HPDE6-E6E7 (cell line): ENCODE results near the gene ADCY5.

Experiments used
- DNase-seq: peaks from one replicate; pipeline ENCODE4 v3.0.0; 2011; ENCODE audit warnings: missing footprints; ENCODE audit errors: extremely low spot score

The ADCY5 gene

GRCh38 chr3:123286308-123287023, 162.4 kb downstream of the ADCY5 start:
- peak; percentile 71 for DNase-seq

- DNase-seq: no peak
These were observed 163.0 kb downstream of the ADCY5 start for GRCh38 chr3:123285931-123286307.

- no peak for DNase-seq
These were observed 163.4 kb downstream of the ADCY5 start for GRCh38 chr3:123285479-123285878.

DNA sequence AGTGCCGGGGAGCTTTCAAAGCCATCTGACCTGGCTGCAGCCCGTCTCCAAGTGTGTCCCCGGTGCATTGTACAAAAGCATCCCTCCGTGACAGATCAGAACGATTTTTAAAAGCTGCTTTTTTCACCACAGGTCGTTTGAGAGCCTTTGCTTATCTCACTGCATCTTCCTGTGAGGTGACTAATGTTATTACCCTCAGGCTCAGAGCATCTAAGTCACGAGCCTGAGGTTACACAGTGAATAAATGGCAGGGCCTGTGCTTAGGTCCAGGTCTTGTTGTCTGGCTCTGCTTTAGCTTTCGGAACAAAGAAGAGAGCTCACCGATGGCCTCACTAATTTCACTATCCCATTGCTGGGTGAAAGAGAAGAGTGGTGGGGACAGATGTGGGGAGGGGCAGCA, 163.8 kb downstream of the ADCY5 start:
- DNase-seq: no peak

DNA sequence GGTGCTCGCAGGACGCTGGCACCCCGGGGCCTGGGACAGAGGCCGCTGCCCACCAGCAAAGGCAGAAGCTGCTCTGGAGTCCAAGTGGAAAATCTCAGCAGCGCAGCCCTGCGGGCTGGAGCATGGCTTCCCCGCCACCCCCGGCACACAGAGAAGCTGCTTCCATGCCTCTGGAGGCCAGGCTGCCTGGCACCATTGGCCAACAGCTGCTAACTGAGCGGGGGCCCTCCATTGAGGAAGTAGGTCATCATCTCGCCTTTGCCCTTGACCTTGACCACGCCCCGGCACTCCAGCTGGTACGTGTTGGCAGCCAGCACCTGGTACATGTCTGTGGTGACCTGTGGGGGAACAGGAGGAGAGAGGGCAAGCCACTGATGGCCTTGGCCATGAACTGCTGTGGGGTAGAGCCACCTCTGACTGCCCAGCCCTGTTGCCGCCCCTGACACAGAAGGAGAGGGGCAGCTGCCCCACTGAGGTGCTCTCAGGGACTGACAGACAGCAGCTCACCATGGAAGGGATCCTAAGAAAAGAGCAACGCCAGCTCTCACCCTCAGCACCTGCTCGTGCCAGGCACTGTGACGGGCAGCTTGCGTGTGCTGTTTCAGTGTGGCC, 164.4 kb downstream of the ADCY5 start:
- DNase-seq: no peak

GRCh38 chr3:123283657-123284398, 165.1 kb downstream of the ADCY5 start:
- no peak for DNase-seq

GRCh38 chr3:123283074-123283473, 165.8 kb downstream of the ADCY5 start:
- DNase-seq: no peak

DNA sequence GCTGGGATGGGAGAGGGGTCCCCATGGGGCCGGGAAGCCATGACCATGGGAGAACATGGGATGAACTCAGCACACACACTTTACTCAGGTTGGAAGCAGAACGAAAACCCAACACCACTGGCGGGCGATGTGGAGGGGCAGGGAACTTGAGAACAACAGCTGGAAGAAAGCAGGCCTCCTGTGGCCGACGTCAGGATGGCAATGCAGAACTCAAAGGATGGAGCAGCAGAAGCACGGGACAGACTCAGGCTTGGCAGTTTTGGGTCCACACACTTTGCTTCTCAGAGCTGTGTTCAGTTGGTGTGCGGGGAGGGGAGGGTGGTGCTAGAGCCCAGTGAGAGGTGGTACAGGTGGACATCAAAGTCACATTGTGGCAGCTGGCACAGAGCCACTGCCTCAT, 166.4 kb downstream of the ADCY5 start:
- no peak for DNase-seq

DNA sequence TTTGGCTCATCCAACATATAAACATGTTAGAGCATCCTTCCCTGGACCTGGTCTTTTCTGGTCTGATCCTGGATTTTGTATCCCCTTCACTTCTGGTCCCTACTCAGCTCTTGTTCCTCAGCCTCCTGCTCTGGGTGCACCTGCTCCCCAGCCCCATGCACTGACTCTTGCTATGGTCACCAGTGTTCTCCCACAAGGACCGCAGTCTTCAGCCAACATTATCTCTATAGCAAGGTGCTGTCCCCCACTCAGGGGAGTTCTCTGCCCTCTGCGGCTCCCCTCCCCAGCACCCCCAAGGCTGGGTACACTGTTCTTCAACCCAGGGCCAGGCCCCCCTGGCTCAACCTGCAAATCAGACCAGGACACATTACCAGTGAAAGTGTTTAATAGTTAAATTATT, 167.0 kb downstream of the ADCY5 start:
- no peak for DNase-seq

GRCh38 chr3:123281406-123281805, 167.5 kb downstream of the ADCY5 start:
- DNase-seq: no peak

GRCh38 chr3:123279121-123279520, 169.8 kb downstream of the ADCY5 start:
- DNase-seq: no peak

- DNase-seq: no peak
These were observed 170.4 kb downstream of the ADCY5 start for GRCh38 chr3:123278446-123278845.

- DNase-seq: no peak
These were observed 171.8 kb downstream of the ADCY5 start for GRCh38 chr3:123277106-123277505.

DNA sequence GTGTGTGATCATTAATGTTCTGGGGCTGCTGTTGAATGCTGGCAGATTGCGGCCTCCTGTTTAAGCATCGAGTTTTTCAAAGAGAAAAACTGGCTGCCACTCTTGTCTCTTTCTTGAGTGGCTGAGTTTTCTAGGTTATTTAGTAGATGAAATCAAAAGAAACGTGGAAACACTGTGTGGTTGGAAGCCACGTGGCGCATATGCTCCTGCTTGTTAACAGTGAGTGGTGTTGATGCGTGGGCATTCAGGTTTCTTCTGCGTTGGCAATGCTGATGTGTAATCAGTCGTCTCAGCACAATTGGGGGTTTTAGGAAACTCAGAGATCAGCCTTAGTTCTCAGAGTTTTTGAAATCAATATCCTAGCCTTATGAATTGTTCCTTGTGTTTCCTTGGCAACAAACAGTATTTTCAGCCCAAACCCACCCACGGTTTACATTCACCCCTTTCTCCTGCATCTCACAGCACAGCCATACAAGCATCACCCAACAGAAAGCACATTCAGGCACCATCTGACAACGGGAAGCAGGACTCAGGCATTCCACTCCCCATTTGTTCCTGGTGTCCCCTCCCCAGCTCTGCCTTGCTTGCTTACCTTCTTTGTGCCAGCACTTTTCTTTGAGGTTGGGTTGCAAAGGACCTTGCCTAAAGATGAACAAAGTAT, 172.4 kb downstream of the ADCY5 start:
- no peak for DNase-seq

DNA sequence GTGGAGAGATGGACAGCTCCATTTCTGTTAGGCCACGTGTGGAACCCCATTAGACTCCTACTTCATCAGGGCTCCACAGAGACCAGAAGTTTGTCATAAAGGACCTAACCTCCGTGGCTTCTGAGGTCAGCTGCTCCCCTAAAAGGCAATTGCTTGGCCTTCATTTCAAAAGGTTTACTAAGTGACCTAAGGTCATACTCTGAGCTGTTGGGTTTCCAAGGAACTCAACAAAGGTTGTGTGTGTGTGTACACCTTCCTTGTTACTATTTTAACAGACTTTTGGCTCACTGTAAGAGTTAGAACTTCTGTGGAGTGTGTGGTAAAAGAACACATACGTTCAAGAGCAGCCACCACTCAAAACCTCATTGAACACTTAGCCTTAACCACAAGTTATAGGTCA, 173.2 kb downstream of the ADCY5 start:
- DNase-seq: no peak

DNA sequence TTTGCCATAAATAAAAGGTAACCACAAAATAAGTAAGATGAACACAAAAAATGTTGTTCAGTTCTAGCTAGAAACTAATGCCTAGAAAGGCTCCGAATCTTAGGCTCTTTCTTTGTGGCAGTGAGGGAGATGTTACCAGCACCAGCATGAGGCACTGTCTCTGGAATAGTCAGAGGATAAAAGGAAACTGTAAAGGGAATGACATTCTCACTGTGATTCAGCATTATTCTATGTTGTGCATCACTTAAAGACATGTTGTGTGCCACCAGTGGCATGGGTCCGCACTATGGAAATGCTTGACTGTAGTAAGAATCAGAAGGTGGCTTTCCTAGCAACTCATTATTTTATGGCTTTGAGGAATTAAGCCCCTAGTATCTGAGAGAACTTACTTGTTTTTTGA, 176.3 kb downstream of the ADCY5 start:
- no peak for DNase-seq

DNA sequence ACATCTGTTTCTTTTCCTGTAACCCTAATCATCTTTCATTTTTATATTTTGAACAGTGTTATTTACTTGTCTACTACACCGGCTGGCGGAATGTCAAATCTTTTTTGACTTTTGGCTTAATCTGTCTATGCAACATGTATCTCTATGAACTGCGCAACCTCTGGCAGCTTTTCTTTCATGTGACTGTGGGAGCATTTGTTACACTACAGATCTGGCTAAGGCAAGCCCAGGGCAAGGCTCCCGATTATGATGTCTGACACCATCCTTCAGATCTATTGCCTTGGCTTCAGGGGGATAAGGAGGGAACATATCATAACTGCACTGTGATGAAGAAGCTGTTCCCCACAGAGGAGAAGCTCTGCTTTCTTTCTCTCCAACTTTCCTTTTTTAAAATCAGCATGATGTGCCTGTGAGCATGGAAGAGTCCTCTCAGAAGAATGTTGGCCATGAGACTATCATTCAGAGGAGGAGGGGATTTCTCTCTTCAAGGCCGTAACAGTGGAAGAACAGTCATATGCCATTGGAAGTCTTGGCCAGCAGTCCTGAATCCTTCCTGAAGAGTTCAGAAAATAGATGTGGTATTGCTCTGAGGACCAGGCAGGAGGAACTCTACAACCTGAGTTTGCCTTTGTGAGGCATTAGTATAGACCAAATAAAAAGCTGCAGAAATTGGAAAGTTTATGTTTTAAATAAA, 177.3 kb downstream of the ADCY5 start:
- DNase-seq: no peak

GRCh38 chr3:123270818-123271217, 178.1 kb downstream of the ADCY5 start:
- no peak for DNase-seq

DNA sequence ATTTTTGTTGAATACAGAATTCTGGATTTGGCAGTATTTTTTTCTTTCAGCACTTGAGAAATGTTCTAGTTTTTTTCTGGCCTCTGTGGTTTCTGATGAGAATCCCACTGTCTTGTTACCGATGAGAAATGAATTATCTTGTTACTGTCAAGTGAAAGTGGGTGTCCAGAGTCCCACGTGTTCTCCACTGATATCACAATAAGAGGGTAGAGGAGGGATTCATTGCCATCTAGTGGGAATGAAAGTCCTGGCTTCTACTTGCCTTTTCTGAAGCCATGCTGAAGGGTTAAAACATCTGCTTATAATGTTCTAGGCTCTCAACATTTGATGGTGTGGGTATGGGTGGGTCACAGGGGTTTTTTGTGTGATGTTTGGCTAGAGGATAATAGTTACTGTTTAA, 181.1 kb downstream of the ADCY5 start:
- no peak for DNase-seq

GRCh38 chr3:123263941-123264340, 184.9 kb downstream of the ADCY5 start:
- DNase-seq: no peak

DNA sequence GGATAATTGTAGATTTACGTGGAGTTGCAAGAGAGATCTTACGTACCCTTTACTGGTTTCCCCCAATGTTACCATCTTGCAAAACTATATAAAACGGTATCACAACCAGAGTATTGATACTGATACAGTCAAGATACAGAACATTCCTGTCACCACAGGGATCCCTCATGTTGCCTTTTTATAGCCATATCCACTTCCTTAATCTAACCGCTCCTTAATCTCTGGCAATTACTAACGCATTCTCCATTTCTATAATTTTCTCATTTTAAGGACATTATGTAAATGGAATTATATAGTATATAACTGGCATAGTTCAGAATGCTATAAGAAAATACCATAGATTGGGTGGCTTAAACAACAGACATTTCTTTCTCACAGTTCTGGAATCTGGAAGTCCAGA, 186.0 kb downstream of the ADCY5 start:
- no peak for DNase-seq

GRCh38 chr3:123262226-123262625, 186.7 kb downstream of the ADCY5 start:
- no peak for DNase-seq
